Neural progenitor cell (in vitro differentiated cells): Measurements from ENCODE around the gene PPP1R16B.

Experiments
- EZH2 ChIP-seq: fragments of 200-600 bp; sonication (generic); IDR thresholded peaks from 2 replicates; pipeline ENCODE4 v1.6.1; 2017; ENCODE audit warnings: antibody characterized with exemption, mild to moderate bottlenecking, moderate library complexity
- EZH2phosphoT487 ChIP-seq: fragments of 200-600 bp; sonication (generic); IDR thresholded peaks from 2 replicates; pipeline ENCODE4 v1.6.1; 2017; ENCODE audit warnings: antibody characterized with exemption
- TF ChIP-seq, protein P1 (sequence below): fragments of 200-600 bp; sonication (generic); IDR thresholded peaks from 2 replicates; pipeline ENCODE4 v1.5.1; 2017; ENCODE audit warnings: antibody characterized with exemption, mild to moderate bottlenecking

DNA sequence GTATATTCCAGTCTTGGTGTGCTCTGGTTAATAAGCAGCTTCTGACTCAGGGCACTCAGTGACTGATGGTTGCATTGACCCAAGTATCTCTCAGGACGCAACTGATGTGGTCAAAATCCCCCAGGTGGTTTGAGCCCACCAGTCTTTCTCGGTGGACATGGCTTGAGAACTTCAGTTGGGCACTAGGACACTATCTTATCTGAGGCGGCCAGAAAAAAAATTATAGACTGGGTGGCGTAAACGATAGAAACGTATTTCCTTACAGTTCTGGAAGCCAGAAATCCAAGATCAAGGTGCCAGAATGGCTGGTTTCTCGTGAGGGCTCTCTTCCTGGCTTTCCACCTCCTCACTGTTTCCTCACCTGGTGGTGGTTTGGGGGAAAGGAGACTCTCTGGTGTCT, 52.2 kb downstream of the PPP1R16B start:
- TF ChIP-seq, protein P1, sequence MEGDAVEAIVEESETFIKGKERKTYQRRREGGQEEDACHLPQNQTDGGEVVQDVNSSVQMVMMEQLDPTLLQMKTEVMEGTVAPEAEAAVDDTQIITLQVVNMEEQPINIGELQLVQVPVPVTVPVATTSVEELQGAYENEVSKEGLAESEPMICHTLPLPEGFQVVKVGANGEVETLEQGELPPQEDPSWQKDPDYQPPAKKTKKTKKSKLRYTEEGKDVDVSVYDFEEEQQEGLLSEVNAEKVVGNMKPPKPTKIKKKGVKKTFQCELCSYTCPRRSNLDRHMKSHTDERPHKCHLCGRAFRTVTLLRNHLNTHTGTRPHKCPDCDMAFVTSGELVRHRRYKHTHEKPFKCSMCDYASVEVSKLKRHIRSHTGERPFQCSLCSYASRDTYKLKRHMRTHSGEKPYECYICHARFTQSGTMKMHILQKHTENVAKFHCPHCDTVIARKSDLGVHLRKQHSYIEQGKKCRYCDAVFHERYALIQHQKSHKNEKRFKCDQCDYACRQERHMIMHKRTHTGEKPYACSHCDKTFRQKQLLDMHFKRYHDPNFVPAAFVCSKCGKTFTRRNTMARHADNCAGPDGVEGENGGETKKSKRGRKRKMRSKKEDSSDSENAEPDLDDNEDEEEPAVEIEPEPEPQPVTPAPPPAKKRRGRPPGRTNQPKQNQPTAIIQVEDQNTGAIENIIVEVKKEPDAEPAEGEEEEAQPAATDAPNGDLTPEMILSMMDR, result no peak
- TF ChIP-seq EZH2 (no peak), EZH2phosphoT487 (no peak)
